H9 (cell line): ENCODE results near the gene KLLN. TPM values are rescaled to one million over a fixed set of nuclear protein-coding genes. Genes with fewer than 3 reads are reported as not detected.

Experiments
- DNase-seq: peaks from one replicate; pipeline ENCODE4 v3.0.0-alpha.2; 2017
- H2AFZ ChIP-seq: one replicate; pipeline ENCODE4 v1.6.1; 2013; ENCODE audit warnings: mild to moderate bottlenecking, low read length, control low read depth, moderate library complexity
- H2AK5ac ChIP-seq: 2 replicates; pipeline ENCODE4 v1.6.1; 2013; ENCODE audit warnings: low read length, control low read depth, mixed read lengths; ENCODE audit not compliant: insufficient read length
- H2BK120ac ChIP-seq: one replicate; pipeline ENCODE4 v1.6.1; 2013; ENCODE audit warnings: low read depth, mild to moderate bottlenecking, low read length, control low read depth, inconsistent platforms; ENCODE audit not compliant: poor library complexity, severe bottlenecking
- H2BK12ac ChIP-seq: 2 replicates; pipeline ENCODE4 v1.6.1; 2013; ENCODE audit warnings: low read length, control low read depth, mixed read lengths, low read depth; ENCODE audit not compliant: insufficient read length
- H2BK15ac ChIP-seq: 2 replicates; pipeline ENCODE4 v1.6.1; 2013; ENCODE audit warnings: low read depth, low read length, control low read depth
- H2BK20ac ChIP-seq: one replicate; pipeline ENCODE4 v1.6.1; 2013; ENCODE audit warnings: low read depth, mild to moderate bottlenecking, low read length, control low read depth, inconsistent platforms; ENCODE audit not compliant: poor library complexity, severe bottlenecking
- H2BK5ac ChIP-seq: 2 replicates; pipeline ENCODE4 v1.6.1; 2013; ENCODE audit warnings: low read length, control low read depth, mixed read lengths; ENCODE audit not compliant: insufficient read length
- H3K14ac ChIP-seq: 2 replicates; pipeline ENCODE4 v1.6.1; 2013; ENCODE audit warnings: low read length, control low read depth; ENCODE audit not compliant: insufficient read depth
- H3K18ac ChIP-seq: 2 replicates; pipeline ENCODE4 v1.6.1; 2013; ENCODE audit warnings: low read depth, mild to moderate bottlenecking, mixed read lengths, low read length, control low read depth; ENCODE audit not compliant: insufficient read length
- H3K23ac ChIP-seq: 2 replicates; pipeline ENCODE4 v1.6.1; 2013; ENCODE audit warnings: low read length, control low read depth, mixed read lengths, low read depth; ENCODE audit not compliant: insufficient read length
- H3K23me2 ChIP-seq: 2 replicates; pipeline ENCODE4 v1.6.1; 2013; ENCODE audit warnings: low read depth, mild to moderate bottlenecking, mixed read lengths, low read length, control low read depth; ENCODE audit not compliant: insufficient read length, poor library complexity, severe bottlenecking
- H3K27ac ChIP-seq: 2 replicates; pipeline ENCODE4 v1.5.1; 2013; ENCODE audit warnings: low read length, control low read depth, mixed read lengths, low read depth; ENCODE audit not compliant: insufficient read length
- H3K27me3 ChIP-seq: 2 replicates; pipeline ENCODE4 v1.6.1; 2013; ENCODE audit warnings: low read length, control low read depth, inconsistent platforms; ENCODE audit not compliant: insufficient read depth
- H3K4ac ChIP-seq: 2 replicates; pipeline ENCODE4 v1.6.1; 2013; ENCODE audit warnings: low read depth, mild to moderate bottlenecking, control low read depth, inconsistent platforms, low read length, moderate library complexity
- H3K4me1 ChIP-seq: 2 replicates; pipeline ENCODE4 v1.6.1; 2013; ENCODE audit warnings: low read length, control low read depth, inconsistent platforms; ENCODE audit not compliant: insufficient read depth
- H3K4me2 ChIP-seq: 2 replicates; pipeline ENCODE4 v1.6.1; 2013; ENCODE audit warnings: low read length, control low read depth, mixed read lengths; ENCODE audit not compliant: insufficient read length, insufficient read depth
- H3K56ac ChIP-seq: 2 replicates; pipeline ENCODE4 v1.6.1; 2013; ENCODE audit warnings: low read depth, mild to moderate bottlenecking, mixed read lengths, low read length, control low read depth; ENCODE audit not compliant: insufficient read length
- H3K79me1 ChIP-seq: 2 replicates; pipeline ENCODE4 v1.6.1; 2013; ENCODE audit warnings: low read depth, mild to moderate bottlenecking, moderate library complexity, low read length, control low read depth, inconsistent platforms; ENCODE audit not compliant: insufficient read depth, poor library complexity, severe bottlenecking
- H3K79me2 ChIP-seq: 2 replicates; pipeline ENCODE4 v1.6.1; 2013; ENCODE audit warnings: low read length, control low read depth, inconsistent platforms; ENCODE audit not compliant: insufficient read depth
- H3K9ac ChIP-seq: 2 replicates; pipeline ENCODE4 v1.6.1; 2013; ENCODE audit warnings: low read length, control low read depth, mixed read lengths; ENCODE audit not compliant: insufficient read length; ENCODE audit errors: extremely low read depth
- H3K9me3 ChIP-seq: one replicate; pipeline ENCODE4 v1.6.1; 2013; ENCODE audit warnings: low read depth, low read length, inconsistent platforms; ENCODE audit not compliant: control insufficient read depth
- H3T11ph ChIP-seq: one replicate; pipeline ENCODE4 v1.6.1; 2013; ENCODE audit warnings: mild to moderate bottlenecking, low read length, control low read depth, inconsistent platforms
- H4K20me1 ChIP-seq: one replicate; pipeline ENCODE4 v1.6.1; 2013; ENCODE audit not compliant: control insufficient read depth, insufficient read length, insufficient read depth
- H4K5ac ChIP-seq: 2 replicates; pipeline ENCODE4 v1.6.1; 2013; ENCODE audit warnings: low read depth, mild to moderate bottlenecking, mixed read lengths, low read length, control low read depth; ENCODE audit not compliant: insufficient read length
- H4K8ac ChIP-seq: replicated peaks from 2 replicates; pipeline ENCODE4 v1.6.1; 2013; ENCODE audit warnings: low read length, control low read depth, mixed read lengths, low read depth; ENCODE audit not compliant: insufficient read length
- H4K91ac ChIP-seq: 2 replicates; pipeline ENCODE4 v1.6.1; 2013; ENCODE audit warnings: low read depth, mild to moderate bottlenecking, moderate library complexity, mixed read lengths, low read length, control low read depth; ENCODE audit not compliant: insufficient read length
- H3K27ac Mint-ChIP-seq, 3 experiments: 2 replicates in 2 of 3; 3 replicates in 1 of 3; pipeline ENCODE4 v1.8.0; 2020 to 2021; ENCODE audit warnings: mixed read lengths in 3 of 3, mild to moderate bottlenecking in 1 of 3, moderate library complexity in 1 of 3
- H3K27me3 Mint-ChIP-seq: 2 replicates; pipeline ENCODE4 v1.8.0; 2021; ENCODE audit warnings: low read depth, mild to moderate bottlenecking, moderate library complexity, mixed read lengths
- H3K36me3 Mint-ChIP-seq, 3 experiments: 2 replicates in 2 of 3; 3 replicates in 1 of 3; pipeline ENCODE4 v1.8.0; 2020 to 2021; ENCODE audit warnings: low read depth in 3 of 3, mixed read lengths in 3 of 3; ENCODE audit not compliant: insufficient read depth in 1 of 3
- H3K4me1 Mint-ChIP-seq, 2 experiments: 2 replicates each; pipeline ENCODE4 v1.8.0; 2020; ENCODE audit warnings: mixed read lengths in 2 of 2
- H3K4me3 Mint-ChIP-seq, 2 experiments: 2 replicates in 1 of 2; 3 replicates in 1 of 2; pipeline ENCODE4 v1.8.0; 2020 to 2021; ENCODE audit warnings: mild to moderate bottlenecking in 2 of 2, mixed read lengths in 2 of 2, moderate library complexity in 1 of 2
- H3K9me3 Mint-ChIP-seq, 2 experiments: 2 replicates in 1 of 2; 3 replicates in 1 of 2; pipeline ENCODE4 v1.8.0; 2020; ENCODE audit warnings: mild to moderate bottlenecking in 2 of 2, mixed read lengths in 2 of 2, moderate library complexity in 1 of 2
- WGBS: extraction: QIAGEN DNeasy Blood & Tissue Kit; methylation state at CpG from one replicate; pipeline ENCODE4 v1.1.7; 2013; ENCODE audit warnings: missing lambda C conversion rate, low lambda C conversion rate, mixed read lengths; ENCODE audit not compliant: insufficient read length; ENCODE audit errors: extremely low coverage; 5-methylcytosine and 5-hydroxymethylcytosine counted together
- total RNA-seq: library from RNA; stranded (reverse); gene quantifications from 2 replicates; pipeline ENCODE4 v1.2.1, GENCODE V29; 2021
- TF ChIP-seq, protein P1 (sequence below): fragments of 200-600 bp; sonication (generic); conservative IDR thresholded peaks from 3 replicates; pipeline ENCODE4 v1.8.0; 2021; ENCODE audit warnings: antibody characterized with exemption, mild to moderate bottlenecking

The KLLN gene
- total RNA-seq, 1 experiment from 2014 or later, result 0.79 TPM

- Histone ChIP-seq H2AFZ (no peak overlapping the region), H3K79me2 (no peaks in the 10 kb centered on the region), H3K14ac (no peak overlapping the region), H2BK20ac (no peak overlapping the region), H2BK15ac (no peak overlapping the region), H3K18ac (no peak overlapping the region), H4K8ac (no peak overlapping the region), H2AK5ac (no peak overlapping the region), H2BK5ac (no peak overlapping the region), H2BK12ac (no peak overlapping the region), H3K27me3 (no peaks in the 10 kb centered on the region), H4K5ac (no peak overlapping the region), H3K56ac (no peak overlapping the region), H3K4me2 (no peak overlapping the region), H3K23ac (no peak overlapping the region), H3K23me2 (no peaks in the 10 kb centered on the region), H3K9ac (no peak overlapping the region), H3K4ac (no peak overlapping the region), H3K79me1 (no peaks in the 10 kb centered on the region), H4K20me1 (no peaks in the 10 kb centered on the region), H4K91ac (no peak overlapping the region), H3K4me1 (no peaks in the 10 kb centered on the region), H3K9me3 (no peaks in the 10 kb centered on the region), H3K27ac (no peak overlapping the region), H3T11ph (no peak overlapping the region), H2BK120ac (no peak overlapping the region)
- no peak overlapping the region for H3K4me3 Mint-ChIP-seq
- no peak for DNase-seq
- TF ChIP-seq, protein P1, sequence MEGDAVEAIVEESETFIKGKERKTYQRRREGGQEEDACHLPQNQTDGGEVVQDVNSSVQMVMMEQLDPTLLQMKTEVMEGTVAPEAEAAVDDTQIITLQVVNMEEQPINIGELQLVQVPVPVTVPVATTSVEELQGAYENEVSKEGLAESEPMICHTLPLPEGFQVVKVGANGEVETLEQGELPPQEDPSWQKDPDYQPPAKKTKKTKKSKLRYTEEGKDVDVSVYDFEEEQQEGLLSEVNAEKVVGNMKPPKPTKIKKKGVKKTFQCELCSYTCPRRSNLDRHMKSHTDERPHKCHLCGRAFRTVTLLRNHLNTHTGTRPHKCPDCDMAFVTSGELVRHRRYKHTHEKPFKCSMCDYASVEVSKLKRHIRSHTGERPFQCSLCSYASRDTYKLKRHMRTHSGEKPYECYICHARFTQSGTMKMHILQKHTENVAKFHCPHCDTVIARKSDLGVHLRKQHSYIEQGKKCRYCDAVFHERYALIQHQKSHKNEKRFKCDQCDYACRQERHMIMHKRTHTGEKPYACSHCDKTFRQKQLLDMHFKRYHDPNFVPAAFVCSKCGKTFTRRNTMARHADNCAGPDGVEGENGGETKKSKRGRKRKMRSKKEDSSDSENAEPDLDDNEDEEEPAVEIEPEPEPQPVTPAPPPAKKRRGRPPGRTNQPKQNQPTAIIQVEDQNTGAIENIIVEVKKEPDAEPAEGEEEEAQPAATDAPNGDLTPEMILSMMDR, result no peak
- H3K9me3 Mint-ChIP-seq, result no peaks in the 10 kb centered on the region
- no peak overlapping the region for H3K27ac Mint-ChIP-seq
- no peaks in the 10 kb centered on the region; the same call in 1 of the 2 replicates for H3K27me3 Mint-ChIP-seq
- no peaks in the 10 kb centered on the region for H3K36me3 Mint-ChIP-seq
- H3K4me1 Mint-ChIP-seq, result peaks cover 4 to 9% of the 10 kb centered on the region in 2 experiments
- WGBS, result no CpG with 5 or more reads among the region's 3 CpGs
Measured at GRCh38 chr10:87845624-87845998, 17.7 kb downstream of the KLLN start.
